GM23338 (cell line): ENCODE measurements around the gene PPFIBP2.

ENCODE experiments used
- CREB1 ChIP-seq: fragments of 250-450 bp; sonication (Bioruptor Pico); IDR thresholded peaks from 2 replicates; pipeline ENCODE4 v1.5.0; 2020; ENCODE audit warnings: low read depth, mild to moderate bottlenecking, moderate library complexity
- CTCF ChIP-seq, 2 experiments: fragments of 200-600 bp in 1 of 2; sonication (generic) in 1 of 2; conservative IDR thresholded peaks; 2 replicates each; pipeline versions ENCODE4 v1.5.1 to v1.6.1; 2016 to 2017; ENCODE audit warnings: antibody characterized with exemption in 2 of 2, low read depth in 2 of 2, mild to moderate bottlenecking in 2 of 2, moderate library complexity in 1 of 2
- ETS1 ChIP-seq: IDR thresholded peaks from 2 replicates; pipeline ENCODE4 v1.6.1; 2016; ENCODE audit warnings: antibody characterized with exemption
- EZH2 ChIP-seq: fragments of 200-600 bp; sonication (generic); IDR thresholded peaks from one replicate; pipeline ENCODE4 v1.8.0; 2017; ENCODE audit warnings: antibody characterized with exemption, mild to moderate bottlenecking, low read depth; ENCODE audit not compliant: unreplicated experiment
- EZH2phosphoT487 ChIP-seq: fragments of 200-600 bp; sonication (generic); IDR thresholded peaks from one replicate; pipeline ENCODE4 v1.8.1; 2018; ENCODE audit warnings: antibody characterized with exemption; ENCODE audit not compliant: unreplicated experiment
- JUNB ChIP-seq: IDR thresholded peaks from one replicate; pipeline ENCODE4 v1.6.1; 2016; ENCODE audit warnings: antibody characterized with exemption; ENCODE audit not compliant: unreplicated experiment
- NANOG ChIP-seq: IDR thresholded peaks from 2 replicates; pipeline ENCODE4 v1.6.1; 2016; ENCODE audit warnings: antibody characterized with exemption, borderline replicate concordance
- POLR2AphosphoS5 ChIP-seq: IDR thresholded peaks from 2 replicates; pipeline ENCODE4 v1.6.1; 2016; ENCODE audit warnings: antibody characterized with exemption, low read depth
- STAT1 ChIP-seq: IDR thresholded peaks from one replicate; pipeline ENCODE4 v1.6.1; 2016; ENCODE audit warnings: antibody characterized with exemption; ENCODE audit not compliant: unreplicated experiment
- ZNF114 ChIP-seq: fragments of 250-450 bp; sonication (Bioruptor Pico); IDR thresholded peaks from 2 replicates; pipeline ENCODE4 v1.5.0; 2020; ENCODE audit warnings: mild to moderate bottlenecking, moderate library complexity
- TF ChIP-seq, protein P1 (sequence below): IDR thresholded peaks from one replicate; pipeline ENCODE4 v1.6.1; 2018; ENCODE audit warnings: antibody characterized with exemption; ENCODE audit not compliant: unreplicated experiment

GRCh38 chr11:7555052-7555699 is 41.4 kb downstream of the PPFIBP2 start:
- TF ChIP-seq CTCF (conservative IDR thresholded peaks at IDR 0.05; ENCODE audit: low read depth in 2 of 2) (no peak), POLR2AphosphoS5 (no peak), NANOG (no peak), EZH2 (no peak), CREB1 (no peak), EZH2phosphoT487 (no peak), ETS1 (no peak), STAT1 (no peak), JUNB (no peak), ZNF114 (CRISPR knock-in tag) (no peak)
- TF ChIP-seq, protein P1, sequence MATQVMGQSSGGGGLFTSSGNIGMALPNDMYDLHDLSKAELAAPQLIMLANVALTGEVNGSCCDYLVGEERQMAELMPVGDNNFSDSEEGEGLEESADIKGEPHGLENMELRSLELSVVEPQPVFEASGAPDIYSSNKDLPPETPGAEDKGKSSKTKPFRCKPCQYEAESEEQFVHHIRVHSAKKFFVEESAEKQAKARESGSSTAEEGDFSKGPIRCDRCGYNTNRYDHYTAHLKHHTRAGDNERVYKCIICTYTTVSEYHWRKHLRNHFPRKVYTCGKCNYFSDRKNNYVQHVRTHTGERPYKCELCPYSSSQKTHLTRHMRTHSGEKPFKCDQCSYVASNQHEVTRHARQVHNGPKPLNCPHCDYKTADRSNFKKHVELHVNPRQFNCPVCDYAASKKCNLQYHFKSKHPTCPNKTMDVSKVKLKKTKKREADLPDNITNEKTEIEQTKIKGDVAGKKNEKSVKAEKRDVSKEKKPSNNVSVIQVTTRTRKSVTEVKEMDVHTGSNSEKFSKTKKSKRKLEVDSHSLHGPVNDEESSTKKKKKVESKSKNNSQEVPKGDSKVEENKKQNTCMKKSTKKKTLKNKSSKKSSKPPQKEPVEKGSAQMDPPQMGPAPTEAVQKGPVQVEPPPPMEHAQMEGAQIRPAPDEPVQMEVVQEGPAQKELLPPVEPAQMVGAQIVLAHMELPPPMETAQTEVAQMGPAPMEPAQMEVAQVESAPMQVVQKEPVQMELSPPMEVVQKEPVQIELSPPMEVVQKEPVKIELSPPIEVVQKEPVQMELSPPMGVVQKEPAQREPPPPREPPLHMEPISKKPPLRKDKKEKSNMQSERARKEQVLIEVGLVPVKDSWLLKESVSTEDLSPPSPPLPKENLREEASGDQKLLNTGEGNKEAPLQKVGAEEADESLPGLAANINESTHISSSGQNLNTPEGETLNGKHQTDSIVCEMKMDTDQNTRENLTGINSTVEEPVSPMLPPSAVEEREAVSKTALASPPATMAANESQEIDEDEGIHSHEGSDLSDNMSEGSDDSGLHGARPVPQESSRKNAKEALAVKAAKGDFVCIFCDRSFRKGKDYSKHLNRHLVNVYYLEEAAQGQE, result no peak
